Keratinocyte (primary cell): ENCODE data around the gene SH3PXD2B. TPM values are rescaled to one million over a fixed set of nuclear protein-coding genes. Genes with fewer than 3 reads are reported as not detected.

Experiments
- DNase-seq: peaks from one replicate; pipeline ENCODE4 v3.0.0-alpha.2; 2011; ENCODE audit warnings: low read depth, missing footprints, low spot score
- FAIRE-seq: peaks from 2 replicates; lab custom pipeline; 2011; peaks lifted over from hg19 to GRCh38; lab: Jason Lieb, UNC
- H2AFZ ChIP-seq: 2 replicates; pipeline ENCODE4 v1.6.0; 2012; ENCODE audit warnings: low read length, control low read depth, inconsistent platforms; ENCODE audit not compliant: control insufficient read depth
- H3K27ac ChIP-seq: 2 replicates; pipeline ENCODE4 v1.5.1; 2011; ENCODE audit warnings: low read length; ENCODE audit not compliant: control insufficient read depth, insufficient read depth
- H3K27me3 ChIP-seq: 3 replicates; pipeline ENCODE4 v1.6.0; 2011; ENCODE audit warnings: low read length; ENCODE audit not compliant: control insufficient read depth, insufficient read depth; ENCODE audit errors: extremely low read depth
- H3K36me3 ChIP-seq, 2 experiments: 2 replicates in 1 of 2; 3 replicates in 1 of 2; pipeline ENCODE4 v1.5.1; 2011; ENCODE audit warnings: low read length in 2 of 2, mild to moderate bottlenecking in 1 of 2; ENCODE audit not compliant: control insufficient read depth in 2 of 2, insufficient read depth in 2 of 2; ENCODE audit errors: extremely low read depth in 1 of 2
- H3K4me1 ChIP-seq: 3 replicates; pipeline ENCODE4 v1.5.1; 2011; ENCODE audit warnings: low read length; ENCODE audit not compliant: control insufficient read depth, insufficient read depth; ENCODE audit errors: extremely low read depth
- H3K4me2 ChIP-seq: 3 replicates; pipeline ENCODE4 v1.6.0; 2011; ENCODE audit warnings: low read depth, low read length; ENCODE audit not compliant: control insufficient read depth, insufficient read depth; ENCODE audit errors: extremely low read depth
- H3K4me3 ChIP-seq, 3 experiments: fragments of 200-600 bp in 1 of 3; sonication (generic) in 1 of 3; 2 replicates in 2 of 3; 3 replicates in 1 of 3; pipeline ENCODE4 v1.5.1; 2011 to 2016; ENCODE audit warnings: low read length in 3 of 3, mild to moderate bottlenecking in 3 of 3, control low read depth in 2 of 3, inconsistent platforms in 1 of 3, low read depth in 1 of 3, mixed read lengths in 1 of 3, mixed run types in 1 of 3, moderate library complexity in 1 of 3; ENCODE audit not compliant: control insufficient read depth in 2 of 3, insufficient read depth in 2 of 3; ENCODE audit errors: extremely low read depth in 1 of 3
- H3K79me2 ChIP-seq: 2 replicates; pipeline ENCODE4 v1.6.0; 2012; ENCODE audit warnings: low read length; ENCODE audit not compliant: control insufficient read depth, insufficient read depth
- H3K9ac ChIP-seq: 3 replicates; pipeline ENCODE4 v1.6.0; 2011; ENCODE audit warnings: low read length; ENCODE audit not compliant: control insufficient read depth, insufficient read depth; ENCODE audit errors: extremely low read depth
- H3K9me1 ChIP-seq: 3 replicates; pipeline ENCODE4 v1.6.0; 2011; ENCODE audit warnings: low read length; ENCODE audit not compliant: control insufficient read depth, insufficient read depth; ENCODE audit errors: extremely low read depth
- H3K9me3 ChIP-seq: 2 replicates; pipeline ENCODE4 v1.5.1; 2012; ENCODE audit warnings: low read depth, low read length; ENCODE audit not compliant: control insufficient read depth
- H4K20me1 ChIP-seq: 3 replicates; pipeline ENCODE4 v1.6.0; 2011; ENCODE audit warnings: low read length; ENCODE audit not compliant: control insufficient read depth, insufficient read depth; ENCODE audit errors: extremely low read depth
- CTCF ChIP-seq, 3 experiments: IDR thresholded peaks in 1 of 3; conservative IDR thresholded peaks in 1 of 3; optimal IDR thresholded peaks in 1 of 3; 2 replicates in 2 of 3; 3 replicates in 1 of 3; pipeline versions ENCODE3 to v1.5.1; 2011; ENCODE audit warnings: low read length in 3 of 3, mild to moderate bottlenecking in 3 of 3, moderate library complexity in 2 of 3, control low read depth in 1 of 3, inconsistent platforms in 1 of 3; ENCODE audit not compliant: insufficient read depth in 2 of 3; ENCODE audit errors: extremely low read depth in 1 of 3
- EZH2 ChIP-seq: IDR thresholded peaks from one replicate; pipeline ENCODE4 v1.6.1; 2012; ENCODE audit warnings: inconsistent platforms, mild to moderate bottlenecking, low read length, moderate library complexity
- dilution Hi-C: fragments of 300-500 bp; cut with MboI; formaldehyde crosslinking; loops from one replicate; pipeline ENCODE4 v1.7.0; 2020; ENCODE audit warnings: low sequenced_read_pairs; ENCODE audit not compliant: extremely low pct_ligation_motif_present
- polyA plus RNA-seq, 5 experiments: library from polyadenylated mRNA; depleted of rRNA in 3 of 5; stranded (reverse) in 3 of 5; stranded (forward) in 1 of 5; unstranded in 1 of 5; fragments of >200 nt; gene quantifications; 1 replicate in 1 of 5; 2 replicates in 3 of 5; 3 replicates in 1 of 5; pipeline versions ENCODE4 v1.2.1 to v1.2.3, GENCODE V29; 2011 to 2012; ENCODE audit warnings: missing spikeins in 2 of 5, low read depth in 1 of 5, low replicate concordance in 1 of 5

SH3PXD2B gene
- polyA plus RNA-seq, 1 donor (not counting 4 experiments of a cell fraction or from before 2014, with no cell fraction given), result 17.3 TPM

- H3K27me3 ChIP-seq, result no peaks in the 10 kb centered on the region
- TF ChIP-seq CTCF (optimal IDR thresholded peaks at IDR 0.05 in 1 of 3, IDR thresholded peaks at IDR 0.05 in 1 of 3, conservative IDR thresholded peaks at IDR 0.05 in 1 of 3; ENCODE audit: extremely low read depth in 1 of 3, insufficient read depth in 2 of 3, low read length in 3 of 3), result no peak
- TF ChIP-seq EZH2, result no peak
- FAIRE-seq (no peak), DNase-seq (no peak)
- H2AFZ ChIP-seq, result no peak overlapping the region
- H3K79me2 ChIP-seq, result no peaks in the 10 kb centered on the region
- no peaks in the 10 kb centered on the region for H4K20me1 ChIP-seq
- no peak overlapping the region for H3K4me2 ChIP-seq
- H3K9me3 ChIP-seq, result no peaks in the 10 kb centered on the region
- no peak overlapping the region for H3K27ac ChIP-seq
- H3K9ac ChIP-seq, result no peak overlapping the region
- no peaks in the 10 kb centered on the region for H3K4me1 ChIP-seq
- H3K4me3 ChIP-seq, result no peak overlapping the region
- dilution Hi-C loops, result no loop called here
- no peaks in the 10 kb centered on the region for H3K9me1 ChIP-seq
- peaks cover 17 to 25% of the 10 kb centered on the region in 2 experiments for H3K36me3 ChIP-seq
These were observed 108.4 kb downstream of the SH3PXD2B start for GRCh38 chr5:172345881-172346280.

GRCh38 chr5:172344855-172345409 lies 109.4 kb downstream of the SH3PXD2B start:
- Histone ChIP-seq H3K9me1 (no peaks in the 10 kb centered on the region), H3K9ac (no peak overlapping the region), H3K27me3 (no peaks in the 10 kb centered on the region), H3K79me2 (no peaks in the 10 kb centered on the region), H3K27ac (no peak overlapping the region), H3K36me3 (peaks cover 17 to 22% of the 10 kb centered on the region in 2 experiments), H3K4me1 (no peaks in the 10 kb centered on the region), H2AFZ (no peak overlapping the region), H4K20me1 (no peaks in the 10 kb centered on the region), H3K4me3 (no peak overlapping the region), H3K9me3 (no peaks in the 10 kb centered on the region), H3K4me2 (no peak overlapping the region)
- dilution Hi-C loops, result no loop called here
- FAIRE-seq, result no peak
- TF ChIP-seq CTCF (optimal IDR thresholded peaks at IDR 0.05 in 1 of 3, IDR thresholded peaks at IDR 0.05 in 1 of 3, conservative IDR thresholded peaks at IDR 0.05 in 1 of 3; ENCODE audit: extremely low read depth in 1 of 3, insufficient read depth in 2 of 3, low read length in 3 of 3) (no peak), EZH2 (no peak)
- DNase-seq, result no peak
